H9 (cell line): Measurements from ENCODE around the gene TNNT2. TPM values are rescaled to one million over a fixed set of nuclear protein-coding genes. Genes with fewer than 3 reads are reported as not detected.

Source experiments
- DNase-seq: peaks from one replicate; pipeline ENCODE4 v3.0.0-alpha.2; 2017
- H2AFZ ChIP-seq: one replicate; pipeline ENCODE4 v1.6.1; 2013; ENCODE audit warnings: mild to moderate bottlenecking, low read length, control low read depth, moderate library complexity
- H2AK5ac ChIP-seq: 2 replicates; pipeline ENCODE4 v1.6.1; 2013; ENCODE audit warnings: low read length, control low read depth, mixed read lengths; ENCODE audit not compliant: insufficient read length
- H2BK120ac ChIP-seq: one replicate; pipeline ENCODE4 v1.6.1; 2013; ENCODE audit warnings: low read depth, mild to moderate bottlenecking, low read length, control low read depth, inconsistent platforms; ENCODE audit not compliant: poor library complexity, severe bottlenecking
- H2BK12ac ChIP-seq: 2 replicates; pipeline ENCODE4 v1.6.1; 2013; ENCODE audit warnings: low read length, control low read depth, mixed read lengths, low read depth; ENCODE audit not compliant: insufficient read length
- H2BK15ac ChIP-seq: 2 replicates; pipeline ENCODE4 v1.6.1; 2013; ENCODE audit warnings: low read depth, low read length, control low read depth
- H2BK20ac ChIP-seq: one replicate; pipeline ENCODE4 v1.6.1; 2013; ENCODE audit warnings: low read depth, mild to moderate bottlenecking, low read length, control low read depth, inconsistent platforms; ENCODE audit not compliant: poor library complexity, severe bottlenecking
- H2BK5ac ChIP-seq: 2 replicates; pipeline ENCODE4 v1.6.1; 2013; ENCODE audit warnings: low read length, control low read depth, mixed read lengths; ENCODE audit not compliant: insufficient read length
- H3K14ac ChIP-seq: 2 replicates; pipeline ENCODE4 v1.6.1; 2013; ENCODE audit warnings: low read length, control low read depth; ENCODE audit not compliant: insufficient read depth
- H3K18ac ChIP-seq: 2 replicates; pipeline ENCODE4 v1.6.1; 2013; ENCODE audit warnings: low read depth, mild to moderate bottlenecking, mixed read lengths, low read length, control low read depth; ENCODE audit not compliant: insufficient read length
- H3K23ac ChIP-seq: 2 replicates; pipeline ENCODE4 v1.6.1; 2013; ENCODE audit warnings: low read length, control low read depth, mixed read lengths, low read depth; ENCODE audit not compliant: insufficient read length
- H3K23me2 ChIP-seq: 2 replicates; pipeline ENCODE4 v1.6.1; 2013; ENCODE audit warnings: low read depth, mild to moderate bottlenecking, mixed read lengths, low read length, control low read depth; ENCODE audit not compliant: insufficient read length, poor library complexity, severe bottlenecking
- H3K27ac ChIP-seq: 2 replicates; pipeline ENCODE4 v1.5.1; 2013; ENCODE audit warnings: low read length, control low read depth, mixed read lengths, low read depth; ENCODE audit not compliant: insufficient read length
- H3K27me3 ChIP-seq: 2 replicates; pipeline ENCODE4 v1.6.1; 2013; ENCODE audit warnings: low read length, control low read depth, inconsistent platforms; ENCODE audit not compliant: insufficient read depth
- H3K4ac ChIP-seq: 2 replicates; pipeline ENCODE4 v1.6.1; 2013; ENCODE audit warnings: low read depth, mild to moderate bottlenecking, control low read depth, inconsistent platforms, low read length, moderate library complexity
- H3K4me1 ChIP-seq: 2 replicates; pipeline ENCODE4 v1.6.1; 2013; ENCODE audit warnings: low read length, control low read depth, inconsistent platforms; ENCODE audit not compliant: insufficient read depth
- H3K4me2 ChIP-seq: 2 replicates; pipeline ENCODE4 v1.6.1; 2013; ENCODE audit warnings: low read length, control low read depth, mixed read lengths; ENCODE audit not compliant: insufficient read length, insufficient read depth
- H3K56ac ChIP-seq: 2 replicates; pipeline ENCODE4 v1.6.1; 2013; ENCODE audit warnings: low read depth, mild to moderate bottlenecking, mixed read lengths, low read length, control low read depth; ENCODE audit not compliant: insufficient read length
- H3K79me1 ChIP-seq: 2 replicates; pipeline ENCODE4 v1.6.1; 2013; ENCODE audit warnings: low read depth, mild to moderate bottlenecking, moderate library complexity, low read length, control low read depth, inconsistent platforms; ENCODE audit not compliant: insufficient read depth, poor library complexity, severe bottlenecking
- H3K79me2 ChIP-seq: 2 replicates; pipeline ENCODE4 v1.6.1; 2013; ENCODE audit warnings: low read length, control low read depth, inconsistent platforms; ENCODE audit not compliant: insufficient read depth
- H3K9ac ChIP-seq: 2 replicates; pipeline ENCODE4 v1.6.1; 2013; ENCODE audit warnings: low read length, control low read depth, mixed read lengths; ENCODE audit not compliant: insufficient read length; ENCODE audit errors: extremely low read depth
- H3K9me3 ChIP-seq: one replicate; pipeline ENCODE4 v1.6.1; 2013; ENCODE audit warnings: low read depth, low read length, inconsistent platforms; ENCODE audit not compliant: control insufficient read depth
- H3T11ph ChIP-seq: one replicate; pipeline ENCODE4 v1.6.1; 2013; ENCODE audit warnings: mild to moderate bottlenecking, low read length, control low read depth, inconsistent platforms
- H4K20me1 ChIP-seq: one replicate; pipeline ENCODE4 v1.6.1; 2013; ENCODE audit not compliant: control insufficient read depth, insufficient read length, insufficient read depth
- H4K5ac ChIP-seq: 2 replicates; pipeline ENCODE4 v1.6.1; 2013; ENCODE audit warnings: low read depth, mild to moderate bottlenecking, mixed read lengths, low read length, control low read depth; ENCODE audit not compliant: insufficient read length
- H4K8ac ChIP-seq: replicated peaks from 2 replicates; pipeline ENCODE4 v1.6.1; 2013; ENCODE audit warnings: low read length, control low read depth, mixed read lengths, low read depth; ENCODE audit not compliant: insufficient read length
- H4K91ac ChIP-seq: 2 replicates; pipeline ENCODE4 v1.6.1; 2013; ENCODE audit warnings: low read depth, mild to moderate bottlenecking, moderate library complexity, mixed read lengths, low read length, control low read depth; ENCODE audit not compliant: insufficient read length
- H3K27ac Mint-ChIP-seq, 3 experiments: 2 replicates in 2 of 3; 3 replicates in 1 of 3; pipeline ENCODE4 v1.8.0; 2020 to 2021; ENCODE audit warnings: mixed read lengths in 3 of 3, mild to moderate bottlenecking in 1 of 3, moderate library complexity in 1 of 3
- H3K27me3 Mint-ChIP-seq: 2 replicates; pipeline ENCODE4 v1.8.0; 2021; ENCODE audit warnings: low read depth, mild to moderate bottlenecking, moderate library complexity, mixed read lengths
- H3K36me3 Mint-ChIP-seq, 3 experiments: 2 replicates in 2 of 3; 3 replicates in 1 of 3; pipeline ENCODE4 v1.8.0; 2020 to 2021; ENCODE audit warnings: low read depth in 3 of 3, mixed read lengths in 3 of 3; ENCODE audit not compliant: insufficient read depth in 1 of 3
- H3K4me1 Mint-ChIP-seq, 2 experiments: 2 replicates each; pipeline ENCODE4 v1.8.0; 2020; ENCODE audit warnings: mixed read lengths in 2 of 2
- H3K4me3 Mint-ChIP-seq, 2 experiments: 2 replicates in 1 of 2; 3 replicates in 1 of 2; pipeline ENCODE4 v1.8.0; 2020 to 2021; ENCODE audit warnings: mild to moderate bottlenecking in 2 of 2, mixed read lengths in 2 of 2, moderate library complexity in 1 of 2
- H3K9me3 Mint-ChIP-seq, 2 experiments: 2 replicates in 1 of 2; 3 replicates in 1 of 2; pipeline ENCODE4 v1.8.0; 2020; ENCODE audit warnings: mild to moderate bottlenecking in 2 of 2, mixed read lengths in 2 of 2, moderate library complexity in 1 of 2
- CTCF ChIP-seq: fragments of 200-600 bp; sonication (generic); conservative IDR thresholded peaks from 3 replicates; pipeline ENCODE4 v1.8.0; 2021; ENCODE audit warnings: antibody characterized with exemption, mild to moderate bottlenecking
- WGBS: extraction: QIAGEN DNeasy Blood & Tissue Kit; methylation state at CpG from one replicate; pipeline ENCODE4 v1.1.7; 2013; ENCODE audit warnings: missing lambda C conversion rate, low lambda C conversion rate, mixed read lengths; ENCODE audit not compliant: insufficient read length; ENCODE audit errors: extremely low coverage; 5-methylcytosine and 5-hydroxymethylcytosine counted together
- total RNA-seq: library from RNA; stranded (reverse); gene quantifications from 2 replicates; pipeline ENCODE4 v1.2.1, GENCODE V29; 2021

TNNT2 gene
- total RNA-seq, 1 experiment from 2014 or later = 8.6 TPM

GRCh38 chr1:201346337-201346939 is 31.0 kb downstream of the TNNT2 start:
- Histone ChIP-seq H3K9me3 (no peaks in the 10 kb centered on the region), H4K8ac (no peak overlapping the region), H2AK5ac (no peak overlapping the region), H4K5ac (no peak overlapping the region), H3K4ac (no peak overlapping the region), H3K23ac (no peak overlapping the region), H3K56ac (no peak overlapping the region), H2AFZ (no peak overlapping the region), H3K9ac (no peak overlapping the region), H3K4me2 (no peak overlapping the region), H3K14ac (no peak overlapping the region), H3K23me2 (no peaks in the 10 kb centered on the region), H4K20me1 (no peaks in the 10 kb centered on the region), H2BK20ac (no peak overlapping the region), H3T11ph (no peak overlapping the region), H2BK12ac (no peak overlapping the region), H3K27me3 (no peaks in the 10 kb centered on the region), H2BK15ac (no peak overlapping the region), H2BK5ac (no peak overlapping the region), H2BK120ac (no peak overlapping the region), H3K27ac (no peak overlapping the region), H3K79me2 (no peaks in the 10 kb centered on the region), H3K4me1 (peaks cover 8% of the 10 kb centered on the region; the same call in 1 of the 2 replicates), H3K79me1 (no peaks in the 10 kb centered on the region), H3K18ac (no peak overlapping the region), H4K91ac (no peak overlapping the region)
- peak; percentile 77 for TF ChIP-seq CTCF
- Mint-ChIP-seq H3K27ac (peak overlapping the region in 2 of 3 experiments; percentile 44 to 57; a peak in 2 of 7 replicates), H3K27me3 (peaks cover 1% of the 10 kb centered on the region), H3K9me3 (peaks cover under 1 to 1% of the 10 kb centered on the region in 2 experiments; a peak in 4 of 5 replicates), H3K4me3 (peak overlapping the region in 1 of 2 experiments; percentile 39; a peak in 1 of 5 replicates), H3K4me1 (peaks cover 38 to 40% of the 10 kb centered on the region in 2 experiments), H3K36me3 (peaks cover 0 to 1% (median 0%) of the 10 kb centered on the region in 3 experiments; a peak in 1 of 7 replicates)
- DNase-seq = peak; percentile 77
- no CpG with 5 or more reads among the region's 5 CpGs for WGBS
